IPS-20b (cell line): ENCODE measurements around the gene MOCS1.

Experiments
- H3K27ac ChIP-seq: one replicate; pipeline ENCODE4 v1.5.1; 2013; ENCODE audit warnings: low read length
- H3K27me3 ChIP-seq: 2 replicates; pipeline ENCODE4 v1.6.1; 2013; ENCODE audit warnings: mild to moderate bottlenecking, low read length, inconsistent platforms; ENCODE audit not compliant: insufficient read depth
- H3K36me3 ChIP-seq: 2 replicates; pipeline ENCODE4 v1.6.1; 2013; ENCODE audit warnings: low read depth, mild to moderate bottlenecking, inconsistent platforms, low read length, moderate library complexity; ENCODE audit not compliant: insufficient read depth
- H3K4me1 ChIP-seq: 2 replicates; pipeline ENCODE4 v1.6.1; 2013; ENCODE audit warnings: mild to moderate bottlenecking, control low read depth, inconsistent platforms, low read length, moderate library complexity; ENCODE audit not compliant: insufficient read depth
- H3K4me3 ChIP-seq: 2 replicates; pipeline ENCODE4 v1.5.1; 2013; ENCODE audit warnings: mild to moderate bottlenecking, low read length, inconsistent platforms
- H3K9ac ChIP-seq: 2 replicates; pipeline ENCODE4 v1.6.1; 2013; ENCODE audit warnings: low read depth, mild to moderate bottlenecking, inconsistent platforms, low read length, moderate library complexity
- H3K9me3 ChIP-seq: 2 replicates; pipeline ENCODE4 v1.6.1; 2013; ENCODE audit warnings: mild to moderate bottlenecking, low read depth, low read length, inconsistent platforms; ENCODE audit not compliant: insufficient read depth

The MOCS1 gene

DNA sequence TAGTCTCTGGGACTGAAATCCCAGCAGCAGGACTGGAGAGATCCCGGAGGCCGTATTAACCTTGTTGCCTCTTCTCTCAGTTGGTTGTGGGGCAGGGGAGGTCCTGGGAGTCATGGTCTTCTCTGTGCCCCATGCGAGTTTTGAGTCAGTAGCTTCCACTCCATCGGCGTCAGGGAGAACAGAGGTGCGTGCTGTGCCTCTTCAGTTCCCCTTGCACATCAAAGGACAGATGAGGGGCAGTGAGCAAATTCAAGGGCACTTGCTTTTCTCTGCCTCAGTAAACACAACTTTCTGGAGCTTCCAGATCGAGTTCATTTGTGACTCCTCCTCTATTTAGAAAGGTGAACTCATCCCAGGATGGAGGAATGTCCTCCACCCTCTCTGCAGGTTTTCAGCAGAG is 48.6 kb downstream of the MOCS1 start:
- Histone ChIP-seq H3K9me3 (no peaks in the 10 kb centered on the region), H3K4me1 (peaks cover 3% of the 10 kb centered on the region; the same call in 1 of the 2 replicates), H3K9ac (no peak overlapping the region), H3K36me3 (no peaks in the 10 kb centered on the region), H3K27me3 (no peaks in the 10 kb centered on the region), H3K27ac (no peak overlapping the region), H3K4me3 (no peak overlapping the region)

DNA sequence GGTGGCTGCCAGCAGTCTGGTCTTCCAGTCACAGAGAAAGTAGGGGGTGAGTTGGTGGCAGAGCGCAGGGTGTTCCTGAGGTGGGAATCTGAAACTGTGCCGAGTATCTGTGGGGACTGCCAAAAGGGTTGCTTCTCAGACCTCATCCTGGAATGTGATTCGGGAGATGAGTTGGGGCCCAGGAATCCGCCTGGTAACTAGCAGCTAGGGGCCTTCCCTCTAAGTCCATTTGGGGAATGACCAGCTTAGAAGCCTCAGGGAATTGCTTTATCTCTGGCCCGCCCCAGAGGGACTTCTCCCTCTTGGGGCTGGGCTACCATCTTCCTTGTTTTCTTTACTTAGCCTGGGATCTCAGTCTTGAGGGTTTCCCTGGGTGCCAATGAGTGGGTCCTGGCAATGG is 49.6 kb downstream of the MOCS1 start:
- Histone ChIP-seq H3K4me3 (no peak overlapping the region), H3K27ac (no peak overlapping the region), H3K9ac (no peak overlapping the region), H3K9me3 (no peaks in the 10 kb centered on the region), H3K4me1 (peaks cover 3% of the 10 kb centered on the region; the same call in 1 of the 2 replicates), H3K36me3 (no peaks in the 10 kb centered on the region), H3K27me3 (no peaks in the 10 kb centered on the region)

DNA sequence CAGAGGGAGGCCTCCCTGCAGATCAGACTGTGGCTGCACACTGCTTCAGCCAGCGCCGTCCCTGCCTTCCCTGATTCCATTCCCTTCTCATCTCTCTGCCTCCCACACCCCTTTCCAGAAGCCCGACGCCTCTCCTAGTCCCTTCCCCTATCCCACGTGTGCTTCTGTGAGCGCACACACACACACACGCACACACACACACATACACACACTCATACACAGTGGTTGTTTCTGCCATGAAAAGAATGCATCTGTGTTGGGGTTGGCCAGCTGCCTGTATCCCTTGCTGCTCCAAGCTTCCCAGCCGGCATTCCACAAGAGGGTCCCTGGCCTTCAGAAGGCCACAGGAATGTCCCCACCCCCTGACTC is 51.7 kb downstream of the MOCS1 start:
- H3K27me3 ChIP-seq: no peaks in the 10 kb centered on the region
- H3K9ac ChIP-seq: no peak overlapping the region
- no peak overlapping the region for H3K4me3 ChIP-seq
- no peaks in the 10 kb centered on the region for H3K9me3 ChIP-seq
- H3K27ac ChIP-seq: no peak overlapping the region
- no peaks in the 10 kb centered on the region for H3K4me1 ChIP-seq
- H3K36me3 ChIP-seq: no peaks in the 10 kb centered on the region

DNA sequence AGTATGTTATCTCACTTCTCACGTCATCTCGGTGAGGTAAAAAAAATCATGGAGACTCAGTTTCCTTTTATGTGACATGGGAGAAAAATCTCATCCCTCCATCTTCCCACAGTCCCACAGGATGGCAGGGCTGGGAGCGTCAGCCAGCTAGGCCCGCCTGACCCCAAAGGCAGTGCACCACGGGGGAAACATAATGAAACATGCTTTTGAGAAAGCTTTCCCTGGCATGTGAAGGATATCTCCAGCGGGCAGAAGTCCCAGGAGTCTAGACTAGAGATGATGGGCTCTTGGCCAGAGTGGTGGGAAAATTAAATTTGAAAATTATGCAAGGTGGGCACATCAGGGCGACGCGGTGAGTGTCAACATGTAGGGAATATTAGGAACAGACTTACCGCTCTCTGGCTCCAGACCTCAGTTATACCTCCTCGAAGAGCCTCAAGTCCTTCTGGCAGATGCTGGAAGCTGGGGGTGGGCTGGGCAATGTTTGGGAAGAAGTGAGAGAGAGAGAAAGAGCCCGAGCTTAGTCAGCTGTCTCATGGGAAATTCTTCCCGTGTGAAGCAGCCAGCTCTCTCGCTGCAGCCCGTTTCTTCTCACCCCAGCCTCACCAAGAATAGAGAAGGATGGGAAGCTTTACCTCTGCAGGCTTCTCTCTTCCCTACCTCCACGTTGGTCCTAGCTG is 52.3 kb downstream of the MOCS1 start:
- no peak overlapping the region for H3K9ac ChIP-seq
- H3K36me3 ChIP-seq: no peaks in the 10 kb centered on the region
- no peaks in the 10 kb centered on the region for H3K4me1 ChIP-seq
- H3K4me3 ChIP-seq: no peak overlapping the region
- H3K27me3 ChIP-seq: no peaks in the 10 kb centered on the region
- no peak overlapping the region for H3K27ac ChIP-seq
- no peaks in the 10 kb centered on the region for H3K9me3 ChIP-seq

DNA sequence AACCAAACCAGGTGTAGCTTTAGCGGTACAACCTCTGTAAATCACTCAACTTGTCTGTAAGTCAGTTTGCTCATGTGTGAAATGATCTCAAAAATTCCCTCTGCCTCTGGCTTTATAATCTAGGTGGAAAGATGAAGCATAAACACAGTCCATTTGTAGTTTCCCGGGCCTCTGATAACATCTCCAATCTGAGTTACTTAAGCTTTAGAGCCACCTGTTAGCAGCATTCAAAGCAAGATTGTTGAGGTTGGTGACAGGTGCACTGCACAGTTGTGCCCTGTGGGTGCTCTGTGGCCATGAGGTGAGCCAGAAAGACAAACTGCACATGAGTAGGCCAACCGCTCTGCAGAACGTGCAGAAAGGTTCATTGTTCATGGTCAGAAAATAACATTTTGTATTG is 53.7 kb downstream of the MOCS1 start:
- no peak overlapping the region for H3K9ac ChIP-seq
- H3K9me3 ChIP-seq: no peaks in the 10 kb centered on the region
- no peak overlapping the region for H3K4me3 ChIP-seq
- no peaks in the 10 kb centered on the region for H3K36me3 ChIP-seq
- H3K27me3 ChIP-seq: no peaks in the 10 kb centered on the region
- H3K4me1 ChIP-seq: no peaks in the 10 kb centered on the region
- no peak overlapping the region for H3K27ac ChIP-seq

DNA sequence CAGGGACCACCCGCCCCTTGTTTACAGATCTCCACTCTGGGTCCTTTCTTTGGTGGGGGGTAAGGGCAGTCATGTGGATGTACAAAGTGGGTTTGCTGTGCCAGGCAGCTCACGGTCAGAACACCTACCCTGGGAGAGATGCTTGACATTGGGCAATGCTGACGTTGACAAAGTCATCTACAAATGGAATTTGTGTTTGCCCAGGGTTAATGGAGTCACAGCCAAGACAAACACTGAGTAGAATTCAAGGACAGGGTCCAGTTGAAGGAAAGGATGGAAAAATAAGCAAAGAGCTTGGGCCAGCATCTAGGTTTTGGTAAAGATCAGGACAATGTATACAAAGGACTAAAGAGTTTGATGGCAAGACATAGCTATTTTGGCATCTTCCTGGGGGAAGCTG is 54.7 kb downstream of the MOCS1 start:
- Histone ChIP-seq H3K36me3 (no peaks in the 10 kb centered on the region), H3K27ac (no peak overlapping the region), H3K4me3 (no peak overlapping the region), H3K4me1 (no peaks in the 10 kb centered on the region), H3K9ac (no peak overlapping the region), H3K27me3 (no peaks in the 10 kb centered on the region), H3K9me3 (no peaks in the 10 kb centered on the region)

DNA sequence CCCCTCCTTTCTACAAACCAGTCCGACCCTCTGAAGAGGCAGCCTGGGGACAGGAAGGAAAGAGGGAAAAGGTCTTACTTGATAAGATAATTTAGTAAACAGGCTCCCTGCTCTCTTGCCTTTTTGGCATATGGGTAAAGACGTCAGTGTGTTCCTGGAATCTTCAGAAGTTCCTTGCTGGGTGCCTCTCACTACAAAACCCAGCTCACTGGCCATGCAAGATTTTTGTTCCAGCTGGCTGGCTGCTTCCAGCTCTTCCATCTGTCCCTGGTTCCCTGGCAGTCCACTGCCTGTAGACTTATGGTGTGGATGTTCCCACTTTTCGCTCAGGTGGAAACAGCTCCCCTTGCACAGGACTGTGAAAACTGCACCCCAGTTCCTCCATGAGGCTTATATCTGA is 57.4 kb downstream of the MOCS1 start:
- H3K27ac ChIP-seq: no peak overlapping the region
- no peak overlapping the region for H3K4me3 ChIP-seq
- no peaks in the 10 kb centered on the region for H3K36me3 ChIP-seq
- H3K27me3 ChIP-seq: no peaks in the 10 kb centered on the region
- H3K4me1 ChIP-seq: no peaks in the 10 kb centered on the region
- H3K9ac ChIP-seq: no peak overlapping the region
- H3K9me3 ChIP-seq: no peaks in the 10 kb centered on the region

DNA sequence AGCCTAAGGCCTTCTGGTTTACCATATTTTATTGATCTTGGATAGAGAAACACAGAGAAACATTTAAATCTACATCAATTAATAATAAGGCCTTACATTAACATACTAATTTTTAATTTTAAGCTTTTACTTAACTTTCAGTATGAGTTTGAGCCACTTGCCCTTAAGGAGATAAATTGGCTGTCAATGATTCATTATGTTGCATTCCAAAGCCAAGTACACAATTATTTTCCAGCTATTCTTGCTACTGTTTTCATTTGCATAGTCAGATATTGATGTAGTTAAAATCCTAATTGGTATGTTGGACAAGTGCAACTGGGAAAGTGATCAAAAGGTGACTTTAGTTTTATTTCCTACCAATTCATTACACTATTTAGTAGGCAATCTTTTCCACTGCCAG is 58.2 kb downstream of the MOCS1 start:
- Histone ChIP-seq H3K4me3 (no peak overlapping the region), H3K36me3 (no peaks in the 10 kb centered on the region), H3K9me3 (no peaks in the 10 kb centered on the region), H3K4me1 (no peaks in the 10 kb centered on the region), H3K27me3 (no peaks in the 10 kb centered on the region), H3K9ac (no peak overlapping the region), H3K27ac (no peak overlapping the region)

DNA sequence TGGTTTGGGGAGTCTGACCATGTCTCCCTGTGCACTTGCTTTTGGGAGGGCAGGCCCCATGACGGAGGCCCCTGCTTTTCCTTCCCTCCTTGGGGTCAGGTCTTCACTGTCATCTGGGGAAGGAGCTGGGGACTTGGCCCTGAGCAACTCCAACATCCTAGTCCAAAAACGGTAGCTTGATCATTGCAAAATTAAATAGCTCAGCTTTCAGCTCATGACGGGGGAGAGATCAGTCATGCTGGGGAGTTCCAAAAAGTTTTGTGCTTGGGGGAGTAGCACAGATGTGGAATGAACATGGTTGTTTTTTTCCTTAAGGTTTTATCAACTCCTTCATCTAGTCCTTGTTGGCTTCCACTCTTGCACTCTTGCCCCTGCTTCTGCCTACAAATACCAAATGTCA is 60.8 kb downstream of the MOCS1 start:
- Histone ChIP-seq H3K9ac (no peak overlapping the region), H3K27me3 (no peaks in the 10 kb centered on the region), H3K4me1 (no peaks in the 10 kb centered on the region), H3K36me3 (no peaks in the 10 kb centered on the region), H3K27ac (no peak overlapping the region), H3K4me3 (no peak overlapping the region), H3K9me3 (no peaks in the 10 kb centered on the region)

DNA sequence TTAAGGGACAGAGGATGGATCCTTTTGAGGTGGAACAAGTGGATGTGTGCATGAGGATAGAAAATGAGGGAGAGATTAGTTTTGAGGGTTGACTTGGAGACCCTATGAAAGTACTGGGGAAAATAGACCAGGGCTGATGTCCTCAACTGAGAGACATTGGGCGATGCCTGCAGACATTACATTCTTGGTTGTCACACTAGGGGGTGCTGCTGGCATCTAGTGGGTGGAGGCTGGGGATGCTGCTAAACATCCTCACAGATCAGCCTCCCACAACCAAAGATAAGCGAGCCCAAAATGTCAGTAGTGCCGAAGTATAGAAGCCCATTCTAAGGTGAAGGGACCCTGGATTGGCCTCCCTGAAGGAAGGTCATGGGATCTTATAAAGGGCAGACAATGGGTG is 63.3 kb downstream of the MOCS1 start:
- Histone ChIP-seq H3K36me3 (no peaks in the 10 kb centered on the region), H3K27me3 (no peaks in the 10 kb centered on the region), H3K9me3 (no peaks in the 10 kb centered on the region), H3K4me3 (no peak overlapping the region), H3K27ac (no peak overlapping the region), H3K4me1 (peaks cover 8% of the 10 kb centered on the region), H3K9ac (no peak overlapping the region)

DNA sequence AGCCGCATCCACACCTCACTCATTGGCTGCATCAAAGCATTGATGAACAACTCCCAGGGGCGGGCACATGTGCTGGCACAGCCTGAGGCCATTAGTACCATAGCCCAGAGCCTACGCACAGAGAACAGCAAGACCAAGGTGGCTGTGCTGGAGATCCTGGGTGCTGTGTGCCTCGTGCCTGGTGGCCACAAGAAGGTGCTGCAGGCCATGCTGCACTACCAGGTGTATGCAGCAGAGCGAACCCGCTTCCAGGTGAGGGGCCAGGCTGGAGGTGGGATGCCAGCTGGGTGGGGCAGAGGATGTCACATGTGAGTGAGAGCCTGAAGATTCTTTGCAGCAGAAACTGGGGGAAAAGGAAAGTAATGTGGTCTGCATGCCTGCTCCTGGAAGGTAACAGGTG is 66.7 kb downstream of the MOCS1 start:
- Histone ChIP-seq H3K9me3 (no peaks in the 10 kb centered on the region), H3K27me3 (no peaks in the 10 kb centered on the region), H3K27ac (no peak overlapping the region), H3K4me3 (no peak overlapping the region), H3K36me3 (no peaks in the 10 kb centered on the region), H3K4me1 (peaks cover 11% of the 10 kb centered on the region), H3K9ac (no peak overlapping the region)

DNA sequence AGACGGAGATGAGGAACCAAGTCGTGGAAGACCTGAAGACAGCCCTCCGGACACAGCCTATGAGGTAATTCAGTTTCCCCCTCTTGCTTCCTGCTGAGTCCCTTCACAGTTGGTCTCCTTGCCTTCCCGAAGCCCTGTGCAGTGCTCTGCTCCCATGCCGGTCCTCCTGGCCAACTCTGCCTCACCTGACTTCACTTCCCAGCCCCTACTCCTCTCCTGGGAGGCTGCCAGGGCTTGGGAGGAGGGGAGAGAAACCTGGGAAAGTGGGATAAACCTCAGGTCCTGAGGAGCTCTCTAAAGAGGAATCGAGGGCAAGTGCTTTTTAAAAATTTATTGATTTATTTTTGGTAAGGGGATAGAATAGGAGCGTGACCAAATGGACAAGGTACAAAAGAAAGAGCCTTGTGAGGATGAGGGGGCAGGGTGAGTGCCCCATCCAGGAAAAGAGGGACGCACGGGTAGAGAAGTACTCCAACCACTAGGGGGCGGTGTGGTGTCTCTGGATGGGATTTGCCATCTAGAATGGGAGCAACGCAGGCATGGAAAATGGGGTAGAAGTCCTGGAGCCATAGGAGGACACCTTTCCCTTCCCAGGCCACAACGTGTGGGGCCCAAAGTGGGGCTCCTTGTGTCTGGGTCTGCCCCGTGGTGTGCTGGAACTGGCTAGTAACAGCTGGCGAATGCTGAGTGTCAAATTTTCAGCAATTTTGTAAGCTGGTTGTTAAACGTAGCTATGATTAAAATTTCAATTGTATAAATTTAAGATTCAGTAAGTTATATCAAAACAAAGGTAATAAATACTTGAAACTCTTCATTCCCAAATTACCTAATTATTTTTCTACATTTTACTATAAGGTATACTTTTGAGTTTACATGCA is 69.0 kb downstream of the MOCS1 start:
- H3K27me3 ChIP-seq: no peaks in the 10 kb centered on the region
- H3K27ac ChIP-seq: no peak overlapping the region
- no peak overlapping the region for H3K4me3 ChIP-seq
- no peak overlapping the region for H3K9ac ChIP-seq
- no peaks in the 10 kb centered on the region for H3K36me3 ChIP-seq
- H3K9me3 ChIP-seq: no peaks in the 10 kb centered on the region
- H3K4me1 ChIP-seq: peaks cover 11% of the 10 kb centered on the region
